NCI-H2081 (cell line): ENCODE results near the gene CNTN4.
A peak's percentile ranks its signal among the peaks of the same experiment; 100 is the strongest.
"Not testable (repeated sequence)": the region's sequence is repeated elsewhere in the genome, so short reads cannot be mapped to it uniquely, and the experiment has no call there.

Experiments
- DNase-seq, 2 experiments: peaks; one replicate each; lab custom pipeline; 2025; lab: John Stamatoyannopoulos, UW

Gene CNTN4

DNA sequence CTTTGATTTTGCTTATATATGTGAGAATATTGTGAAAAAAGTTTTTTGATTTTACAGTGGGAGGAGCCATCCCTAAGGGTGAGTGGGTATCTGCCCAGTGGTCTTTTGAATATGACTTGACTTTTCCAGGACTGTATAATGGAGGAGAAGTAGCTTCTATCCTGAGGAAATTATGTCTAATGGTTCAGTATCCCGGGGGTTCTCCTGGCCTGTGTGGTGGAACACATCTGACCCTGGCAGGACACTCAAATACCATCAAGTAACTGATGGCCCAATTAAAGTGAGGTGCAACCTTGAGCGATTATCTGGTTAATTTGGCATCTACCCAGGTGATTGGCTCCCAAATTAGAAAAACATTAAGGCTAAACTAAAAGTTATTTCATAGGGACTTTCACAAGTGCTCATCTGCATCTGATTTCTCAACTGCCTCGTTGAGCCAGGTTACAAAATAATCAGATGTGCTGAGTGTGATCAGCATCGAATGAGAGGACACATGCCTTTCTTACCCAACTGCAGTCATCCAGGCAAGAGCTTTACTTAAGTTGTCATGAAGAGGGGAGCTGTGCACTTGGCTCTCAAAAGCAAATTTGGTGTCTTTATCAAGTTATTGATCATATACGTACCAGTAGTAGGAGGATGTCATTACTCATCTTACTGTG, 810.2 kb downstream of the CNTN4 start:
- DNase-seq: no peak

DNA sequence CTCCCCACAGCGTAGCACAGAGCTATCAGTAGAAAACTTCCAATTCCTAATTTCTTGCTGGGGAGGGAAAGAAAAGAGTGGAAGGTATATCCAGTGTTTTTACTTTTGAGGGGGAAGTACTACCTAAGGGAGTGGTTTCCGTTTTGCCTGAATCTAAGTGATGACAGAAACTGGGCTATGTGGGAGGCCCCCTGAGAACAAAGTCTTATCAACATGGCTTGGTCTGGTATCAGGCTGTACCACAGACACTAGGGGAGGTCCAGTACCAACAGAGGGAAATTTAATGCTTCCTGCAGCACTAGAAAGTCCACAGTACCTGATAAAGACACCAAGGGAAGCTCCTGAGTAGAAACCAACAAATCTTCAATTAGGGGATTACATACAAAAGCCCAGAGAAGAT, 812.3 kb downstream of the CNTN4 start:
- DNase-seq: no peak

DNA sequence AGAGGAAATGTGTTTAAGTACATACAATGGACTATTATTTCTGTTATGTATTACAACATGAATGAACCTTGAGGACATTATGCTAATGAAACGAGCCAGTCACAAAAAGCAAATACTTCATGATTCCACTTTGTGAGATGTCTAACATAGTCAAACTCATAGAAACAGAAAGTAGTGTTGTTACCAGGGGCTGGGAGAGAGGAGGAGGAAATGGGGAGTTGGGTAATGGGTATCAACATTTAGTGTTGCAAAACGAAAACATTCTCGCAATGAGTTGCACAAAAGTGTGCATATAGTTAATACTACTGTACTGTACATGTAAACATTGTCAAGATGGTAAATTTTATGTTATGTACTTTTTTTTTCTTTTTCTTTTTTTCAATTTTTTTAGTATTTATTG, 817.2 kb downstream of the CNTN4 start:
- DNase-seq: no peak

- not testable (repeated sequence) for DNase-seq
These were observed 818.0 kb downstream of the CNTN4 start for GRCh38 chr3:2916640-2917039.

DNA sequence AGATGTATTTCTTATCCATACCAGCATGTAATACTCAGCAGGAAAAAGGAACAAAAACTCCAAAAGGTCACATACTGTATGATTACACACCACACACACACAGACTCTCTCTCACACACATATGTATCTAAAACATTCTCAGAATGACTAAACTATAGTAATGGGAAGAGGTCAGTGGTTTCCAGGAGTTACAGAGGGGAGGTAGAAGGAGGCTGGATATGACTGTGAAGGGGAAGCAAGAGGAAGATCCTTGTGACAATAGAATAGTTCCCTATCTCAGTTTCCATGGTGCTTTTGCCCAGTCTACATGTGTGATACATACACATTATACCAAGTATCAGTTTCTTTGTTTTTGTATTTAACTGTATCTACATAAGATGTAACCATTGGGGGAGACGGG, 821.4 kb downstream of the CNTN4 start:
- no peak for DNase-seq

DNA sequence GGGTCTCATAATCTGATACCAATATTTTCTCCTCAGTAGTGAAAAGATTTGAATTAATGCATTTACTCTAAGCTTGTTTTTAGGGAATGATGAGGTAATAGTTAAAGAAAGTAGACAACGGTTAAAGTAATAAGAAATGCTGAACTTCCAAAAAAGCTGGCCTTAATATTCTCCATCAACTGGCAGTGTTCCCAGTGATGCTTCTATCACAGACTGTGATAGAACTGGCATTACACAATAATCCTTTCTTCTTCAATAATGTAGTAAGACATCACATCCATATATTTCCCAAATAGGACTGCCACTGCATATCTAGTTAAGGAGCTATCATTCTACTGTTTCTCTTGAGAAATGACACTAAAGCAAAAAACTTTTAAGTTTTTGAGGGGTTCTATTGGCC, 822.8 kb downstream of the CNTN4 start:
- DNase-seq: no peak

- peak; percentile 17 to 51 for DNase-seq
These were observed 823.2 kb downstream of the CNTN4 start for GRCh38 chr3:2921903-2922302.

DNA sequence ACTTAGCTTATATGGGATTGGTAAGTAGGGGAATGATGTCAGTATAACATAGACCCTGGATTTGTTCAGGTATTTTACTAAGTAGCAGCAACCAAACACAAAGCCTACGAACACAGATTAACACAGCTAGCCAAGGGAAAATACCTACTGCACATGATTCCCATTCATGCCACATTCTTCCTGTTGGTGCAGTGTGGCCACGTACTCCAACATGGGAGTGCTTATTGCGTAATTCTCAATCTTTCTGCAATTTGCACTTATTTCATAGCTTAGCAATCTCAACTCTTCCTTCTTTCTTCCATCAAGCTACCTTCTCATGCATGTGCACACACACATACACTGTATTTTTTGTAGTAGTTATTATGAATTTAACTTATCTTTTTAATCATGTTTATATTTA, 824.7 kb downstream of the CNTN4 start:
- DNase-seq: no peak

- no peak for DNase-seq
These were observed 828.6 kb downstream of the CNTN4 start for GRCh38 chr3:2927259-2927658.

GRCh38 chr3:2929574-2929973, 830.9 kb downstream of the CNTN4 start:
- no peak for DNase-seq

DNA sequence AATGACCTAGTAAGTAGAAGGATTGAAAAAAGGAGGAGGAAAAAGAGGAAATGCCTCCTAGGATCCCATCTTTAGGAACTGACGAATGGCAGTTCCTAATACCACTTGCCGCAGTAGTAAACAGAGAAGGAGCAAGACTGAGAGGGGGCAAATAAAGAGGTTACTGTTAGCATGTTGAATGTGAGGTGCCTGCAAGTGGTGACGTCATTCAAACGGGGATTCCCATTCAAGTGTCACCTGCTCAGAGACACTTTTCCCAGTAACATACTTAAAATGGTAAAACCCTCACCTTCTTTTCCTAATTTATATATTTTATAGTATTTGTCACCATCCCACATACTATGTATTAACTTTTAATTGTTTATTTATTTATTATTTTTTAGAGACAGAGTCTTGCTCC, 832.6 kb downstream of the CNTN4 start:
- DNase-seq: no peak

- DNase-seq: peak in 1 of 2 experiments; percentile 36
These were observed 835.9 kb downstream of the CNTN4 start for GRCh38 chr3:2934541-2934940.

- DNase-seq: no peak
These were observed 838.4 kb downstream of the CNTN4 start for GRCh38 chr3:2937055-2937454.

- DNase-seq: peak in 1 of 2 experiments; percentile 50
These were observed 838.9 kb downstream of the CNTN4 start for GRCh38 chr3:2937592-2937991.

DNA sequence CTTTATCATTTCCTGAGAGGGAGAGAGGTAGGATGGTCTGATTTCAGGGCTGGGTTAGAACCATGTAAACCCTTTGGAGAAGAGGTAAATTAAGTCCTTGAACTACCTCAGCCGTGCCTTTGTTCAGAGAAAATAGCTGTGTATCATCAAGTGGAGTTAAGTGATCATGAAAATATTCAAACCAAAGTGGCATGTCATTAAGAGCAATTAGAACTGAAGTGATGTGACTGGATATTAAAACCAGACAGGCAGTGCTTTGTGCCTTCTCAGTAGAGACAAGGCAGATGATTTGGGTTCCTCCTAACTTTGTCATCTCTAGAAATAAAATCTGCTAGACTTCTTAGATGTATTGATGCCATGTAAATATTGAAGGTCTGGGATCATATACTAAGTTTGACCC, 840.0 kb downstream of the CNTN4 start:
- peak; percentile 53 to 81 for DNase-seq

DNA sequence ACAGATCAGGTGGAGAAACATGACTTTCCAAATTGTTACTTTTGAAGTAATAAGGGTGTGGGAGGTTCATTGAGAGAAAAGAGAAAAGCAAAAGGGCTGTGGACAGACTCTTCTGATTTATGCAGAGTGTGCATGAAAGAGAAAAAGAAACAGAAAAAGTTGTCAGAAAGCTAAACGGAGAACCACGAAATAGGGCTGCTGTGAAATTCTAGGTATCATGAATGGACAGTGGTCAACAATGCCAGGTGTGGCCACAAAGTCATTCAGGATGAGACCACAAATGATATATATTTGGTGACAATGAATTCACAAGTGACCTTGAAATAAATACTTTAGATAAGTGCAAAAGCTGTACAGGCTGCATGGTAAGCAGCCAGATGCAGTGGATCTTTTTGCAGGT, 841.4 kb downstream of the CNTN4 start:
- no peak for DNase-seq

- DNase-seq: no peak
These were observed 846.0 kb downstream of the CNTN4 start for GRCh38 chr3:2944628-2945027.

DNA sequence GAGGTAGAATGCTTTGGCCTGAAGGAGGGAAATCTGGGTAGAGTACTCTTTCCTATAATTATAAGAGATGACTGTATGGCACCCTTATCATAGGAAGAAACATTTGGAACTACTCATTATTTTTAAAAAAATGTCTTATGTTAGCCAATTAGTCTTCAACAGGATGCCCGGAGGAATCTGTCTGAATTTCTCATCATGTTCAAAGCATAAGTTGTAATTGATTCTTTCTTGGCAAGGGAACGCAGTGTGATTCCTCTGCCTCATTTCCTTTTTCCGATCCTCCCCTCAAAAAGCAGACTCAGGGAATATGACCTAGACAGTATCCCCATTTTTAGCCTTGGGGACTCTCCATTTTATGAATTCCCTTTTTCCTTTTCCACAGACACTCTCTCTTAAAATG, 846.5 kb downstream of the CNTN4 start:
- DNase-seq: no peak

- no peak for DNase-seq
These were observed 848.9 kb downstream of the CNTN4 start for GRCh38 chr3:2947536-2947935.

DNA sequence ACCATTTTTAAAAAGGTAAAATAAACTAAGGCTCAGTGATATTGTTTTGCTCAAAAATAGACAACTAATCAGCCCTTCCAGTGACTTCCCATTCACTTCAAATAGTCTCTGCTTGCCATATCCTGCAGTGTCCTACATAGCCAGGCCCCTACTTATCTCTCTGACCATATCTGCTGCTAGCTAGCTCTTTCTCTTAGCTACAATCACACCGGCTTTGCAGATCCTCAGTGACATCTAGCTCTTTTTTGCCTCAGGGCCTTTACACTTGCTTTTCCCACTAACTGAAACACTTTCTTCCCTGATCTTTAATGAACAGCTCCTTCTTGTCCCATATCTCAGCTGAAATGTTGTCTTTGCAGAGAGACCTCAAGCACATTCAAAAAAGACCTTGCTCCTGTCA, 850.2 kb downstream of the CNTN4 start:
- DNase-seq: no peak

GRCh38 chr3:2950159-2950558, 851.5 kb downstream of the CNTN4 start:
- DNase-seq: no peak

- DNase-seq: no peak
These were observed 858.4 kb downstream of the CNTN4 start for GRCh38 chr3:2957115-2957514.

- DNase-seq: no peak
These were observed 859.9 kb downstream of the CNTN4 start for GRCh38 chr3:2958551-2958950.

GRCh38 chr3:2961576-2961975, 862.9 kb downstream of the CNTN4 start:
- DNase-seq: no peak

- DNase-seq: no peak
These were observed 869.2 kb downstream of the CNTN4 start for GRCh38 chr3:2967871-2968270.
